22Rv1 (cell line): ENCODE results near the gene TANK.
"Not testable (repeated sequence)": the region's sequence is repeated elsewhere in the genome, so short reads cannot be mapped to it uniquely, and the experiment has no call there.

ENCODE experiments used
- H3K27ac ChIP-seq: fragments of 450-650 bp; 2 replicates; pipeline ENCODE4 v1.5.1; 2017
- CTCF ChIP-seq: fragments of 450-650 bp; IDR thresholded peaks from 2 replicates; pipeline ENCODE4 v1.5.1; 2017; ENCODE audit warnings: mild to moderate bottlenecking
- ZFX ChIP-seq: fragments of 450-650 bp; IDR thresholded peaks from 2 replicates; pipeline ENCODE4 v1.6.1; 2017; ENCODE audit warnings: antibody characterized with exemption, borderline replicate concordance

TANK gene

GRCh38 chr2:161257123-161257952 lies 97.1 kb downstream of the TANK start:
- H3K27ac ChIP-seq = no peak overlapping the region
- no peak for TF ChIP-seq ZFX
- no peak for TF ChIP-seq CTCF

- no peak for TF ChIP-seq ZFX
- no peak for TF ChIP-seq CTCF
Measured at GRCh38 chr2:161265874-161266273, 105.6 kb downstream of the TANK start.

GRCh38 chr2:161269111-161269510 lies 108.9 kb downstream of the TANK start:
- TF ChIP-seq ZFX = no peak
- TF ChIP-seq CTCF = no peak
- no peak overlapping the region for H3K27ac ChIP-seq

More at GRCh38 chr2:161265874-161266273, 105.6 kb downstream of the TANK start:
- H3K27ac ChIP-seq = no peak overlapping the region

- no peak overlapping the region for H3K27ac ChIP-seq
- TF ChIP-seq CTCF (peak; percentile 55), ZFX (no peak)
Measured at GRCh38 chr2:161273038-161273760, 113.0 kb downstream of the TANK start.

- not testable (repeated sequence) for H3K27ac ChIP-seq
Measured at GRCh38 chr2:161278564-161279229, 118.5 kb downstream of the TANK start.

GRCh38 chr2:161279230-161279815 lies 119.1 kb downstream of the TANK start:
- not testable (repeated sequence) for H3K27ac ChIP-seq

GRCh38 chr2:161280906-161281323 lies 120.7 kb downstream of the TANK start:
- TF ChIP-seq CTCF = peak; percentile 40
- not testable (repeated sequence) for H3K27ac ChIP-seq

GRCh38 chr2:161281615-161282310 lies 121.5 kb downstream of the TANK start:
- H3K27ac ChIP-seq = not testable (repeated sequence)

GRCh38 chr2:161282311-161282644 lies 122.0 kb downstream of the TANK start:
- H3K27ac ChIP-seq = not testable (repeated sequence)
